SK-N-SH (cell line): ENCODE data around the gene CAPN3. TPM values are rescaled to one million over a fixed set of nuclear protein-coding genes. Genes with fewer than 3 reads are reported as not detected.

Source experiments
- CTCF ChIA-PET: fragments of 300-600, 350-600 bp; formaldehyde crosslinking; extraction: SDS; loops from one replicate; lab custom pipeline; 2021; lab: Yijun Ruan, JAX
- POLR2A ChIA-PET: fragments of 350-600 bp; sonication (Branson Sonifier 250); formaldehyde crosslinking; extraction: SDS; loops from one replicate; lab custom pipeline; 2020; ENCODE audit warnings: antibody characterized with exemption, inconsistent platforms; lab: Yijun Ruan, JAX
- DNase-seq: peaks from one replicate; pipeline ENCODE4 v3.0.0; 2012
- H2AFZ ChIP-seq: fragments of 200-600 bp; sonication (generic); 2 replicates; pipeline ENCODE4 v1.8.1; 2016; ENCODE audit warnings: antibody characterized with exemption, mild to moderate bottlenecking, low read depth
- H3F3A ChIP-seq: fragments of 200-600 bp; sonication (generic); replicated peaks from 2 replicates; pipeline ENCODE3; 2016; ENCODE audit warnings: antibody characterized with exemption, mild to moderate bottlenecking; ENCODE audit not compliant: insufficient read depth
- H3K27ac ChIP-seq, 2 experiments: fragments of 200-500 bp in 1 of 2; fragments of 200-600 bp in 1 of 2; sonication (Bioruptor generic) in 1 of 2; sonication (generic), shearing (Covaris generic) in 1 of 2; 2 replicates each; pipeline versions ENCODE4 v1.5.1 to v1.6.1; 2014 to 2016; ENCODE audit warnings: low read depth in 2 of 2, inconsistent platforms in 1 of 2, low read length in 1 of 2, mild to moderate bottlenecking in 1 of 2, mixed read lengths in 1 of 2
- H3K27me3 ChIP-seq: fragments of 200-600 bp; sonication (generic), shearing (Covaris generic); 2 replicates; pipeline ENCODE4 v1.6.1; 2016; ENCODE audit warnings: mixed run types; ENCODE audit not compliant: insufficient read depth
- H3K36me3 ChIP-seq, 2 experiments: fragments of 200-500 bp in 1 of 2; fragments of 200-600 bp in 1 of 2; sonication (Bioruptor generic) in 1 of 2; sonication (generic) in 1 of 2; replicated peaks in 1 of 2; 2 replicates each; pipeline versions ENCODE3 to v1.5.1; 2014 to 2016; ENCODE audit warnings: low read length in 1 of 2, mild to moderate bottlenecking in 1 of 2; ENCODE audit not compliant: insufficient read depth in 2 of 2, control insufficient read depth in 1 of 2
- H3K4me1 ChIP-seq, 2 experiments: fragments of 200-500 bp in 1 of 2; fragments of 200-600 bp in 1 of 2; sonication (Bioruptor generic) in 1 of 2; sonication (generic), shearing (Covaris generic) in 1 of 2; 2 replicates each; pipeline versions ENCODE4 v1.5.1 to v1.6.1; 2014 to 2016; ENCODE audit warnings: low read depth in 1 of 2, low read length in 1 of 2, mixed run types in 1 of 2; ENCODE audit not compliant: insufficient read depth in 2 of 2, control insufficient read depth in 1 of 2
- H3K4me2 ChIP-seq: fragments of 200-600 bp; sonication (generic), shearing (Covaris generic); 2 replicates; pipeline ENCODE4 v1.6.1; 2017; ENCODE audit warnings: mixed run types
- H3K4me3 ChIP-seq, 2 experiments: fragments of 200-500 bp in 1 of 2; fragments of 200-600 bp in 1 of 2; sonication (Bioruptor generic) in 1 of 2; sonication (generic), shearing (Covaris generic) in 1 of 2; 2 replicates each; pipeline versions ENCODE4 v1.5.1 to v1.8.1; 2014 to 2016; ENCODE audit warnings: low read depth in 2 of 2, inconsistent platforms in 1 of 2, low read length in 1 of 2, mild to moderate bottlenecking in 1 of 2, mixed read lengths in 1 of 2, moderate library complexity in 1 of 2
- H3K79me2 ChIP-seq: fragments of 200-600 bp; sonication (generic); 2 replicates; pipeline ENCODE4 v1.8.1; 2017; ENCODE audit warnings: mild to moderate bottlenecking; ENCODE audit not compliant: insufficient read depth
- H3K9ac ChIP-seq: fragments of 200-600 bp; sonication (generic); 2 replicates; pipeline ENCODE4 v1.6.1; 2017; ENCODE audit warnings: mixed run types
- H3K9me2 ChIP-seq: fragments of 200-600 bp; sonication (generic); 2 replicates; pipeline ENCODE4 v1.6.1; 2017; ENCODE audit warnings: mixed run types
- H3K9me3 ChIP-seq: fragments of 200-600 bp; sonication (generic); 2 replicates; pipeline ENCODE4 v1.6.1; 2017; ENCODE audit warnings: mixed run types, mild to moderate bottlenecking, moderate library complexity
- H4K20me1 ChIP-seq: fragments of 200-600 bp; sonication (generic); 2 replicates; pipeline ENCODE4 v1.6.1; 2017; ENCODE audit warnings: mild to moderate bottlenecking, mixed run types; ENCODE audit not compliant: insufficient read depth
- CHD2 ChIP-seq: fragments of 150-350 bp; IDR thresholded peaks from 2 replicates; pipeline ENCODE4 v1.6.1; 2018; ENCODE audit warnings: low read length; ENCODE audit not compliant: partially characterized antibody
- EZH2phosphoT487 ChIP-seq: fragments of 200-600 bp; sonication (generic); IDR thresholded peaks from 2 replicates; pipeline ENCODE4 v1.6.1; 2017; ENCODE audit warnings: low read depth, mixed run types, mild to moderate bottlenecking, antibody characterized with exemption, moderate library complexity, borderline replicate concordance
- FOSL2 ChIP-seq: IDR thresholded peaks from 2 replicates; pipeline ENCODE4 v1.4.0; 2012; ENCODE audit warnings: low read depth, mild to moderate bottlenecking, moderate library complexity, borderline replicate concordance
- FOXJ3 ChIP-seq: sonication (generic); formaldehyde crosslinking; IDR thresholded peaks from 2 replicates; pipeline ENCODE4 v1.5.1; 2020; ENCODE audit warnings: mild to moderate bottlenecking, missing genetic modification reagents
- FOXM1 ChIP-seq: IDR thresholded peaks from 2 replicates; pipeline ENCODE4 v1.4.0; 2012; ENCODE audit warnings: low read depth, mild to moderate bottlenecking
- GABPA ChIP-seq: IDR thresholded peaks from 2 replicates; pipeline ENCODE4 v1.4.0; 2012; ENCODE audit warnings: low read depth, mild to moderate bottlenecking
- JUND ChIP-seq: IDR thresholded peaks from 2 replicates; pipeline ENCODE4 v1.4.0; 2012
- NFIC ChIP-seq: IDR thresholded peaks from 2 replicates; pipeline ENCODE4 v1.4.0; 2012; ENCODE audit warnings: borderline replicate concordance
- RCOR1 ChIP-seq: fragments of 150-350 bp; IDR thresholded peaks from 2 replicates; pipeline ENCODE4 v1.6.1; 2017; ENCODE audit warnings: antibody characterized with exemption, low read length
- RFX5 ChIP-seq: IDR thresholded peaks from 2 replicates; pipeline ENCODE4 v1.6.1; 2012; ENCODE audit warnings: mild to moderate bottlenecking, improper control_type of control experiment, low read length
- SIN3A ChIP-seq: IDR thresholded peaks from 2 replicates; pipeline ENCODE4 v1.6.1; 2012; ENCODE audit warnings: low read depth, mild to moderate bottlenecking, low read length, moderate library complexity, borderline replicate concordance
- SMC3 ChIP-seq: IDR thresholded peaks from 2 replicates; pipeline ENCODE4 v1.6.1; 2012; ENCODE audit warnings: low read depth, low read length, improper control_type of control experiment
- TAF1 ChIP-seq: IDR thresholded peaks from 2 replicates; pipeline ENCODE4 v1.6.1; 2012; ENCODE audit warnings: low read depth, mild to moderate bottlenecking, low read length, moderate library complexity, borderline replicate concordance
- TCF12 ChIP-seq: IDR thresholded peaks from 2 replicates; pipeline ENCODE4 v1.4.0; 2012
- YY1 ChIP-seq: IDR thresholded peaks from 2 replicates; pipeline ENCODE4 v1.4.0; 2012; ENCODE audit warnings: low read depth, mild to moderate bottlenecking
- WGBS: methylation state at CpG from one replicate; pipeline ENCODE4 v1.1.6; 2017; ENCODE audit warnings: low lambda C conversion rate; 5-methylcytosine and 5-hydroxymethylcytosine counted together
- polyA plus RNA-seq, 3 experiments: library from polyadenylated mRNA; depleted of rRNA; stranded (reverse); fragments of >200 nt; gene quantifications; 2 replicates each; pipeline ENCODE4 v1.2.3, GENCODE V29; 2012
- TF ChIP-seq, protein P1 (sequence below): fragments of 200-600 bp; sonication (generic); IDR thresholded peaks from 2 replicates; pipeline ENCODE4 v1.6.1; 2017; ENCODE audit warnings: antibody characterized with exemption, mild to moderate bottlenecking, moderate library complexity
- TF ChIP-seq, protein P2 (sequence below): IDR thresholded peaks from 2 replicates; pipeline ENCODE4 v1.4.0; 2012; ENCODE audit warnings: low read depth, borderline replicate concordance
- TF ChIP-seq, protein P3 (sequence below): fragments of 150-350 bp; IDR thresholded peaks from 2 replicates; pipeline ENCODE4 v1.6.1; 2017; ENCODE audit warnings: antibody characterized with exemption, low read length, low read depth, borderline replicate concordance
- TF ChIP-seq, protein P4 (sequence below): IDR thresholded peaks from 2 replicates; pipeline ENCODE4; 2012
- TF ChIP-seq, protein P5 (sequence below): fragments of 150-350 bp; IDR thresholded peaks from 2 replicates; pipeline ENCODE4 v1.6.1; 2016; ENCODE audit warnings: mild to moderate bottlenecking, low read depth, low read length

CAPN3 gene
- polyA plus RNA-seq, 1 of the 3 experiments (the other 2 are of a cell fraction): 1.8 TPM

DNA sequence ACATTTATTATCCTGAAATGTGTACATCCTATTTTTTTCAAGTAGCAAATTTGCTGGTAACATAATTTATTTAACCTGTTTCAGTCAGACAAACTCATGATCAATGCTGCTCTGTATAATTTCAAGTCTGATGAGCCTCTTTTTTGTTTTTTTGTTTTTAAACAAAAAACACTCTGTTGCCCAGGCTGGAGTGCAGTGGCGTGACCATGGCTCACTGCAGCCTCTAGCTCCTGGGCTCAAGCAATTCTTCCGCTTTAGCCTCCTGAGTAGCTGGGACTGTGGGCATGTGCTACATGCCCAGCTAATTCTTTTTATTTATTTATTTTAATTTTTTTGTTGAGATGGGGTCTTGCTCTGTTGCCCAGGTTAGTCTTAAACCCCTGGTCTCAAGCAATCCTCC, 40.1 kb upstream of the CAPN3 start:
- H3K4me1 ChIP-seq: no peaks in the 10 kb centered on the region
- TF ChIP-seq FOXJ3 (CRISPR knock-in tag): no peak
- TF ChIP-seq, protein P1, sequence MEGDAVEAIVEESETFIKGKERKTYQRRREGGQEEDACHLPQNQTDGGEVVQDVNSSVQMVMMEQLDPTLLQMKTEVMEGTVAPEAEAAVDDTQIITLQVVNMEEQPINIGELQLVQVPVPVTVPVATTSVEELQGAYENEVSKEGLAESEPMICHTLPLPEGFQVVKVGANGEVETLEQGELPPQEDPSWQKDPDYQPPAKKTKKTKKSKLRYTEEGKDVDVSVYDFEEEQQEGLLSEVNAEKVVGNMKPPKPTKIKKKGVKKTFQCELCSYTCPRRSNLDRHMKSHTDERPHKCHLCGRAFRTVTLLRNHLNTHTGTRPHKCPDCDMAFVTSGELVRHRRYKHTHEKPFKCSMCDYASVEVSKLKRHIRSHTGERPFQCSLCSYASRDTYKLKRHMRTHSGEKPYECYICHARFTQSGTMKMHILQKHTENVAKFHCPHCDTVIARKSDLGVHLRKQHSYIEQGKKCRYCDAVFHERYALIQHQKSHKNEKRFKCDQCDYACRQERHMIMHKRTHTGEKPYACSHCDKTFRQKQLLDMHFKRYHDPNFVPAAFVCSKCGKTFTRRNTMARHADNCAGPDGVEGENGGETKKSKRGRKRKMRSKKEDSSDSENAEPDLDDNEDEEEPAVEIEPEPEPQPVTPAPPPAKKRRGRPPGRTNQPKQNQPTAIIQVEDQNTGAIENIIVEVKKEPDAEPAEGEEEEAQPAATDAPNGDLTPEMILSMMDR: no peak
- no peak for TF ChIP-seq CHD2
- no peak for TF ChIP-seq EZH2phosphoT487
- no peak for TF ChIP-seq YY1
- TF ChIP-seq, protein P2, sequence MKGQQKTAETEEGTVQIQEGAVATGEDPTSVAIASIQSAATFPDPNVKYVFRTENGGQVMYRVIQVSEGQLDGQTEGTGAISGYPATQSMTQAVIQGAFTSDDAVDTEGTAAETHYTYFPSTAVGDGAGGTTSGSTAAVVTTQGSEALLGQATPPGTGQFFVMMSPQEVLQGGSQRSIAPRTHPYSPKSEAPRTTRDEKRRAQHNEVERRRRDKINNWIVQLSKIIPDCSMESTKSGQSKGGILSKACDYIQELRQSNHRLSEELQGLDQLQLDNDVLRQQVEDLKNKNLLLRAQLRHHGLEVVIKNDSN: no peak
- no peak for TF ChIP-seq SIN3A
- no peak for TF ChIP-seq FOXM1
- no peak for TF ChIP-seq JUND
- TF ChIP-seq, protein P3, sequence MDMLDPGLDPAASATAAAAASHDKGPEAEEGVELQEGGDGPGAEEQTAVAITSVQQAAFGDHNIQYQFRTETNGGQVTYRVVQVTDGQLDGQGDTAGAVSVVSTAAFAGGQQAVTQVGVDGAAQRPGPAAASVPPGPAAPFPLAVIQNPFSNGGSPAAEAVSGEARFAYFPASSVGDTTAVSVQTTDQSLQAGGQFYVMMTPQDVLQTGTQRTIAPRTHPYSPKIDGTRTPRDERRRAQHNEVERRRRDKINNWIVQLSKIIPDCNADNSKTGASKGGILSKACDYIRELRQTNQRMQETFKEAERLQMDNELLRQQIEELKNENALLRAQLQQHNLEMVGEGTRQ: no peak
- TF ChIP-seq, all 33 proteins: peak for 0
- POLR2A ChIA-PET: no interaction called here
- H3K4me2 ChIP-seq: no peak overlapping the region
- H3K4me3 ChIP-seq: no peak overlapping the region
- 95% methylated on average over 2 of the region's 2 CpGs for WGBS
- H3K9me2 ChIP-seq: no peaks in the 10 kb centered on the region
- H3K79me2 ChIP-seq: no peaks in the 10 kb centered on the region
- H3K9ac ChIP-seq: no peak overlapping the region
- H3K27ac ChIP-seq: no peak overlapping the region
- no peak overlapping the region for H2AFZ ChIP-seq
- no peaks in the 10 kb centered on the region for H3K27me3 ChIP-seq
- no peaks in the 10 kb centered on the region for H3K9me3 ChIP-seq
- CTCF ChIA-PET: no interaction called here
- no peaks in the 10 kb centered on the region for H3F3A ChIP-seq
- DNase-seq: no peak
- no peaks in the 10 kb centered on the region for H3K36me3 ChIP-seq
- H4K20me1 ChIP-seq: no peaks in the 10 kb centered on the region

DNA sequence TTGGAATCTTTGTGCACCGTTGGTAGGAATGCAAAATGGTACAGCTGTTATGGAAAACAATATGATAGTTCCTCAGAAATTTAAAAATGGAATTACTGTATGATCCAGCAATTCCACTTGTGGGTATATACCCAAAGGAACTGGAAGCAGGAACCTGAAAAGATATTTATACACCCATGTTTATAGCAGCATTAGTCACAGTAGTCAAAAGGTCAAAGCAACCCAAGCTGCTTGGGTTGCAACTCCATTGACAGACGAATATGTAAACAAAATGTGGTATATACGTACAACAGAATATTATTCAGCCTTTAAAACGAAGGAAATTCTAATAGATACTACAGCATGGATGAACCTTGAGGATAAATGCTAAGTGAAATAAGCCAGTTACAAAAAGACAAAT, 35.0 kb upstream of the CAPN3 start:
- H3K36me3 ChIP-seq: no peaks in the 10 kb centered on the region
- POLR2A ChIA-PET: no interaction called here
- H3K27me3 ChIP-seq: no peaks in the 10 kb centered on the region
- no peaks in the 10 kb centered on the region for H3K9me2 ChIP-seq
- WGBS: 76% methylated on average over 4 of the region's 4 CpGs
- no peaks in the 10 kb centered on the region for H3F3A ChIP-seq
- no peaks in the 10 kb centered on the region for H3K4me1 ChIP-seq
- CTCF ChIA-PET: interaction anchor here (0.9 kb wide), 1 partner anchor 65 kb away, joined by 3 read pairs; no protein-coding TSS in a partner anchor
- no peak overlapping the region for H3K27ac ChIP-seq
- no peaks in the 10 kb centered on the region for H3K79me2 ChIP-seq
- DNase-seq: no peak
- no peak overlapping the region for H2AFZ ChIP-seq
- H3K4me2 ChIP-seq: no peak overlapping the region
- no peak overlapping the region for H3K4me3 ChIP-seq
- no peak overlapping the region for H3K9ac ChIP-seq
- no peaks in the 10 kb centered on the region for H3K9me3 ChIP-seq
- H4K20me1 ChIP-seq: no peaks in the 10 kb centered on the region
- TF ChIP-seq, protein P3: no peak
- TF ChIP-seq TAF1 (no peak), RCOR1 (no peak), TCF12 (no peak), CHD2 (no peak), SMC3 (no peak), GABPA (no peak), EZH2phosphoT487 (no peak), FOXM1 (no peak), FOSL2 (no peak), RFX5 (no peak), FOXJ3 (CRISPR knock-in tag) (no peak), NFIC (no peak)
- TF ChIP-seq, protein P2: no peak
- TF ChIP-seq, protein P4, sequence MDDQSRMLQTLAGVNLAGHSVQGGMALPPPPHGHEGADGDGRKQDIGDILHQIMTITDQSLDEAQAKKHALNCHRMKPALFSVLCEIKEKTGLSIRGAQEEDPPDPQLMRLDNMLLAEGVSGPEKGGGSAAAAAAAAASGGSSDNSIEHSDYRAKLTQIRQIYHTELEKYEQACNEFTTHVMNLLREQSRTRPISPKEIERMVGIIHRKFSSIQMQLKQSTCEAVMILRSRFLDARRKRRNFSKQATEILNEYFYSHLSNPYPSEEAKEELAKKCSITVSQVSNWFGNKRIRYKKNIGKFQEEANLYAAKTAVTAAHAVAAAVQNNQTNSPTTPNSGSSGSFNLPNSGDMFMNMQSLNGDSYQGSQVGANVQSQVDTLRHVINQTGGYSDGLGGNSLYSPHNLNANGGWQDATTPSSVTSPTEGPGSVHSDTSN: no peak
- TF ChIP-seq, protein P5, sequence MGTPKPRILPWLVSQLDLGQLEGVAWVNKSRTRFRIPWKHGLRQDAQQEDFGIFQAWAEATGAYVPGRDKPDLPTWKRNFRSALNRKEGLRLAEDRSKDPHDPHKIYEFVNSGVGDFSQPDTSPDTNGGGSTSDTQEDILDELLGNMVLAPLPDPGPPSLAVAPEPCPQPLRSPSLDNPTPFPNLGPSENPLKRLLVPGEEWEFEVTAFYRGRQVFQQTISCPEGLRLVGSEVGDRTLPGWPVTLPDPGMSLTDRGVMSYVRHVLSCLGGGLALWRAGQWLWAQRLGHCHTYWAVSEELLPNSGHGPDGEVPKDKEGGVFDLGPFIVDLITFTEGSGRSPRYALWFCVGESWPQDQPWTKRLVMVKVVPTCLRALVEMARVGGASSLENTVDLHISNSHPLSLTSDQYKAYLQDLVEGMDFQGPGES: no peak
